Tibial nerve (tissue), 3 donors: Measurements from ENCODE around the gene GTPBP4.

Experiments used
- POLR2A ChIP-seq, 2 donors: fragments of 450-650 bp; IDR thresholded peaks; one replicate each; pipeline ENCODE4 v1.6.1; 2017; ENCODE audit warnings: antibody characterized with exemption in 2 of 2, mild to moderate bottlenecking in 2 of 2, moderate library complexity in 2 of 2
- TF ChIP-seq, protein P1 (sequence below), 5 experiments: fragments of 200-600 bp in 3 of 5; fragments of 450-650 bp in 2 of 5; sonication (generic) in 3 of 5; IDR thresholded peaks; one replicate each; pipeline ENCODE4 v1.5.1; 2016 to 2019; ENCODE audit warnings: antibody characterized with exemption in 5 of 5, mild to moderate bottlenecking in 3 of 5, moderate library complexity in 2 of 5

DNA sequence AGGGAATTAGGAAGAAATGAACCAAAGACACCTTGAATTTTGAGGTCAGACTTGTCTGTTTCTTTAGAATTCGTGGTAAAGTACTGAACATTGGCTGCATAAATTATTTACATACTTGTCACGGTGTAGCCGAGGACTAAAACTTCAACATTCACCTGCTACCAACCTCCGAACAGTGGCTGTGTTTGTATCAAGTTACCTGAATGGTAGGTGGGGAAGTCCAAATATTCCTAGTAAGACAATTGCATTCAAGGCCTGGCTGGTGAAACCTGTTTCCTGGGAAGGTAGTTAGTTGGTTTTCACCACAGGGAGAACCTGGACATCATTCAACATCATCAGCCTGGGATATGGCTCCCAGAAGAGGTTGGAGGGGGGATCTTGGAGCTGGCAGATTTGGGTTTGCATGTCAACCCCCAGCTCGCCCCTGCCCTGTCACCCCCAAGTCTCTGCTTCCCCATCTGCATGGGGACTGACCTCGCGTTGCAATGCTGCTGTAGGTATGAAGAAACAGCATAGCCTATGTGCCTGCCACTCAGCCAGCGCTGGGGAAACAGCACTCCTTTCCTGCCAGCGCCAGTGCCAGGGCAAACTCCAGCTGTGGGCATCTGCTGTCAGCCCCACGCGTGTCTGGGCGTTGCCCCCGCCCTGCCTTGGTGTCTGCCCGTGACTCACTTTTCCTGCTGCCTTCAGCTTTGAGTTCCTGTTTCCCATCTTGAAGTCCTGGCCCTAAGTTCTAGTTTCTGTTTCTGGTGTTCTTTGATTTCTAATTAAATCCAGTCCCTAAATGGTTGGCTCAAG, 44.0 kb upstream of the GTPBP4 start:
- no peak for TF ChIP-seq POLR2A (IDR thresholded peaks at IDR 0.05)
- TF ChIP-seq, protein P1, sequence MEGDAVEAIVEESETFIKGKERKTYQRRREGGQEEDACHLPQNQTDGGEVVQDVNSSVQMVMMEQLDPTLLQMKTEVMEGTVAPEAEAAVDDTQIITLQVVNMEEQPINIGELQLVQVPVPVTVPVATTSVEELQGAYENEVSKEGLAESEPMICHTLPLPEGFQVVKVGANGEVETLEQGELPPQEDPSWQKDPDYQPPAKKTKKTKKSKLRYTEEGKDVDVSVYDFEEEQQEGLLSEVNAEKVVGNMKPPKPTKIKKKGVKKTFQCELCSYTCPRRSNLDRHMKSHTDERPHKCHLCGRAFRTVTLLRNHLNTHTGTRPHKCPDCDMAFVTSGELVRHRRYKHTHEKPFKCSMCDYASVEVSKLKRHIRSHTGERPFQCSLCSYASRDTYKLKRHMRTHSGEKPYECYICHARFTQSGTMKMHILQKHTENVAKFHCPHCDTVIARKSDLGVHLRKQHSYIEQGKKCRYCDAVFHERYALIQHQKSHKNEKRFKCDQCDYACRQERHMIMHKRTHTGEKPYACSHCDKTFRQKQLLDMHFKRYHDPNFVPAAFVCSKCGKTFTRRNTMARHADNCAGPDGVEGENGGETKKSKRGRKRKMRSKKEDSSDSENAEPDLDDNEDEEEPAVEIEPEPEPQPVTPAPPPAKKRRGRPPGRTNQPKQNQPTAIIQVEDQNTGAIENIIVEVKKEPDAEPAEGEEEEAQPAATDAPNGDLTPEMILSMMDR (IDR thresholded peaks at IDR 0.05): no peak
